Cortex of kidney (tissue), 1 donor: ENCODE results near the gene THADA.
"Not testable (repeated sequence)": the region's sequence is repeated elsewhere in the genome, so short reads cannot be mapped to it uniquely, and the experiment has no call there.

ENCODE experiments used
- DNase-seq: peaks from one replicate; lab custom pipeline; 2025; lab: John Stamatoyannopoulos, UW

THADA gene

GRCh38 chr2:43462866-43463641 lies 132.8 kb downstream of the THADA start:
- DNase-seq, result no peak

DNA sequence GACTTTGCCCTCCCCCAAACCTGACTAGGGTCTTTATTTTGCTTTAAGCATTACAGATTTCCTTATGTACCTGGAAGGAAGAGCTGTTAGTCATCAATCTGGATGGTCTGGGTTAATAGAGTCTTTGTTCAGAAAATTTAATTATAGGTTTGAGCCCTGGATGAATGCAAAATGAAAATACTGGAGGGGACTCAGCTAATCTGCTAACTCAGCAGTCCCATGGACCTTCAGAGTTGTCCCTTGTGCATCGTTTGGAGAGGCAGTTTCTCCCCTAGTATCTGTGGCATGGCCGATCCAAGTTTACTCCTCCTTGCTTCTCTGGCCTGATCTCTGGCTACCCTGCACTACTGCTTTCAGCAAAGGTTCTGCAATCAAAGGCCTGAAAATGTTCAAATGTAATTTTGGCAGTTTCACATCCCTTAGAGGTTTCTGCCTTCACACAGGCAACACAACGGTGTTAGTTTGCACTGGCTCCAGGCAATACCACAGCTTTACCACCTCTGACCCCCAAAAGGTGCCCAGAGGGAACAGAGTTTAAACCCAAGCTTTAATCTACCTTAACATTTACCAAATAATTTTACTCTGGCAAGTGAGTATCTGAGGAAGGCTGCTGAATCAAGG lies 134.3 kb downstream of the THADA start:
- no peak for DNase-seq

- DNase-seq, result no peak
Measured at GRCh38 chr2:43460611-43461365, 135.1 kb downstream of the THADA start.

DNA sequence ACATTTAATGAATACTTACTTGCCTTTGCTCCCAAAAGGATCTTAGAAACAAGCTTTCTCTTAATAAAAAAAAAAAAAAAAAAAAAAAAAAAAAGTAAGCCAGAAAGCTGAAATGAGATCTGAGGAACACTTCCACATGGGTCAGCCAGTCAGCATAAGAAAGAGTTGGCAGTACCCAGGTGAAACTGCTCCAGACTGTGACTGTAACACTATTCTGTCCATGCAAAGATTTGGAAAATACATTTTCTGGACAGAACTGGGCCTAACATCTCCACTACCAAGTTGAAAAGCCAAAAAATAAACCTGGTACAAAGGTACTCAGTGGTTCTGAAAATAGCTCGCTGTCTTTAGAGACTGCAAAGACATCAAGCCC lies 135.7 kb downstream of the THADA start:
- no peak for DNase-seq

GRCh38 chr2:43459446-43460173 lies 136.2 kb downstream of the THADA start:
- DNase-seq, result no peak

DNA sequence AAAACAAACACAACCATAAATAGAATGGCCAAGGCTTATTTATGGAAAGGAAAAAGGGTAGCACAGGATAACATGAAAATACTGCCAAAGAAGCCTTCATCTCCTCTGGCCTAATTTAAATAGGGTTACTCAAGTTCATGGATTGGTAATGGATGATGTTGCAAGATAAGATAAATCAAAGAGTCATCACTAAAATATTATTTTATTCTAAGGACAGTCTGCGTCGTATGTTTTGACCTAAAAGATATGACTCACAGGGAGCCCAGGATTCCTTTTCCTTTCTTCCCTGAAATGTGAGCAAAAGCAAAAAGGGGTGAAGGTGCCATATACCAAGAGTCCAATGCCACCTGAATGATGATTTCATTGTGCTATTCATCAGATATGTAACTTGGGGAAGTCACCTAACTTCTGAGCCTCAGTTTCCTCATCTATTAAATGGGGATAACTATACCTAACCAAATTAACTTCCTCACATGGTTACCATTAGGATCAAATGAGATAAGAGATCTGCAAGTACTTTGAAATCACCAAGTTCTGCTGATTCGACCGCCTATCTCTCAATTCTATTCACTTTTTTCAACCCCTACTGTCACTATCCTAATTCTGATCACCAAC lies 137.7 kb downstream of the THADA start:
- DNase-seq, result no peak

GRCh38 chr2:43455731-43456642 lies 139.9 kb downstream of the THADA start:
- DNase-seq, result no peak

GRCh38 chr2:43455296-43455695 lies 140.5 kb downstream of the THADA start:
- DNase-seq, result no peak

DNA sequence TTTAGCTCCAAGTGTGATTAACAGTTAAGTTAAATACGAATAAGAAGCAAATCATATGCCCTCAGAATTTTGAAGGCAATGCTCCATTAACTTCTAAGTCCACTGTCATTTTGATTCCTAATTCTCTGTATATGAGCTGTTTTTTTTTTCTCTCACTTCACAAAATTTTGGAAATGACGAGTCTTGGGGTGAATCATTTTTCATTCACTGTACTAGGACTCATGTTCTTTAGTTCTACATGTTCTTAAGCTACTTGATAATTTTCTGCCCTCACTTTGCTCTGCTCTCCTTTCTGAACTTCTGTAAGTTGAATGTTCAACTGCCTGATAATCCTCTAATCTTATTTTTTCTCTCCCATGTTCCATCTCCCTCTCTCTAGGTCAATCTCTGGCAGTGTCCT lies 141.0 kb downstream of the THADA start:
- no peak for DNase-seq

GRCh38 chr2:43453179-43454170 lies 142.4 kb downstream of the THADA start:
- DNase-seq, result no peak

DNA sequence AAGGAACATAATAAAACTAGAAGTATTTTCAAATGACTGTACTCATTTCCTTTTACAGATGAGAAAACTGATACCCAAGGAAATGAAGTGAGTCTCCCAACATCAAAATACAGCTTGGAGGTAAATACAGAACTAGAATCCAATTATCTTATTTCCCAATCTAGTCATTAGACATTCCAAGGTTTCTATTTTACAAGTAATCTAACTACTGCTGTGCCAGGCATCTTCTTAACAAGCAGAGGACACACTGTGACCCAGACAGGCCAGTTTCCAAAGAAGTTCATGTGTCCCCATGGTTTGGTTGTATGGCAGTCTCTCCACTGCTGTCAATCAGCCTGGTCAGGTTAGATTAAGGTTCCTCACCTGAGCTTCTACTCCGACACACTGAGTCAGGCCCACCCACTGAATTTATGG lies 143.5 kb downstream of the THADA start:
- DNase-seq, result no peak

DNA sequence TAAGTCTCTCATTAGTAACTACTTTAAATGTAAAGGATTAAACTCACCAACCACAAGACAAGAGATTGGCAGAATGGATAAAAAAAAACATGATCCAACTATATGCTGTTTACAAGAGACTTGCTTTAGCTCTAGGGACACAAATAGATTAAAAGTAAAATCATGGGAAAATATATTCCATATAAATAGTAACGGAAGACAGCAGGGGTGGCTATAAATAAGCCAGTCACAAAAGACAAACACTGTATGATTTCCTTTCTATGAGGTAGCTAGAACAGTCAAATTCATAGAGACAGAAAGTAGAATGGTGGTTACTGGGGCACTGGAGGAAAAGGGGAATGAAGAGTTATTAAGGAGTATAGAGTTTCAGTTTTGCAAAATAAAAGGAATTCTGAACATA lies 145.2 kb downstream of the THADA start:
- DNase-seq, result no peak

DNA sequence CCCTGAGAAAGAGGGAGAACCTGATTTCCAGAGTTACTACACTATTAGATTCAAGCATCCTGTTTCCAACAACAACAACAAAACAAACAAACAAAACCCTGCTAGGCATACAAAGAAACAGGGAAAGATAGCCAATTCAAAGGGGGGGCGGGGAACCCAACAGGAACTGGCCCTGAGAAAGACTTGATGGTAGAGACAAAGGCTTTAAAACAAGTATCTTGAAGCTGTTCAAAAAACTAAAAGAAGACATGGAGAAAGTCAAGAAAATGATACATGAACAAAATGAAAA lies 147.1 kb downstream of the THADA start:
- DNase-seq, result no peak

GRCh38 chr2:43448011-43448821 lies 147.6 kb downstream of the THADA start:
- no peak for DNase-seq

DNA sequence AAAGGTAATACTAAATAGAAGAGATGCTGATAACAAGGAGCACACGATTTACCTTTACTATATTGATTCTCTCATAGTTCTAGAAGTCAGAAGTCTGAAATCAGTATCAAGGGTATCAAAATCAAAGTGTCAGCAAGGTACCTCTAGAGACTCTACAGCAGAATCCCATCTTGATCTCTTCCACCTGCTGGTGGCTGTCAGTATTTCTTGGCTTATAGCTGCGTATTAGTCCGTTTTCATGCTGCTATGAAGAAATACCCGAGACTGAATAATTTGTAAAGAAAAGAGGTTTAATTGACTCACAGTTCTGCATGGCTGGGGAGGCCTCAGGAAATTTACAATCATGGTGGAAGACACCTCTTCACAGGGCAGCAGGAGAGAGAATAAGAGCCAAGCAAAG lies 149.1 kb downstream of the THADA start:
- not testable (repeated sequence) for DNase-seq

DNA sequence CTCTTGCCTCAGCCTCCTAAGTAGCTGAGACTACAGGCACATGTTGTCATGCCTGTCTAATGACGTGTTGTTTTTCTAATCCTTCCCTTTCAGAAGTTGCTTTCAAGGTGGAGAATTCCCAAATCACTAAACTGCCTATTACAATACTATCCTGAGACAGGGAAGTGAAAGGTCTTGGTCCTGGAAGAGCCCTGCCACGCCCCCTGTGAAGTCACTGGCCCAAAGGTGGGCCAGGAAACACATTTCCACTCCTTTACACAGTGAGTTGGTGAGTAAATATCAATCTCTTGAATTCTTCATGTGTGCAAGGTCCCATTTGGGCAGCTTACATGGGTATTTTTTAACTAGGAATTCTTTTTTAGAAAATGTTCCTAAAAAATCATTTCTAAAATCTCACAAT lies 150.1 kb downstream of the THADA start:
- DNase-seq, result no peak

GRCh38 chr2:43444989-43445645 lies 150.7 kb downstream of the THADA start:
- DNase-seq, result no peak

- no peak for DNase-seq
Measured at GRCh38 chr2:43443282-43443681, 152.6 kb downstream of the THADA start.
